ACC112 (cell line): ENCODE data around the gene TIGD3.

Experiments
- H2AFZ ChIP-seq: fragments of 200-600 bp; sonication (generic); one replicate; pipeline ENCODE4 v1.6.0; 2017; ENCODE audit warnings: antibody characterized with exemption, low read length; ENCODE audit not compliant: unreplicated experiment
- H3K27ac ChIP-seq: fragments of 200-600 bp; sonication (generic); 2 replicates; pipeline ENCODE4 v1.5.1; 2014; ENCODE audit warnings: low read depth, mild to moderate bottlenecking, antibody characterized with exemption, low read length, moderate library complexity
- H3K27me3 ChIP-seq: fragments of 200-600 bp; sonication (generic); 2 replicates; pipeline ENCODE4 v1.6.1; 2014; ENCODE audit warnings: mild to moderate bottlenecking, antibody characterized with exemption, low read length, moderate library complexity, mixed read lengths; ENCODE audit not compliant: insufficient read depth
- H3K36me3 ChIP-seq: fragments of 200-600 bp; sonication (generic); 2 replicates; pipeline ENCODE4 v1.6.1; 2016; ENCODE audit warnings: mild to moderate bottlenecking, antibody characterized with exemption, low read length, moderate library complexity, mixed read lengths; ENCODE audit not compliant: insufficient read depth
- H3K4me1 ChIP-seq: fragments of 200-600 bp; sonication (generic); one replicate; pipeline ENCODE4 v1.6.1; 2016; ENCODE audit warnings: low read length, mixed read lengths; ENCODE audit not compliant: insufficient read depth, unreplicated experiment, control insufficient read depth
- H3K4me3 ChIP-seq: fragments of 200-600 bp; sonication (generic); 2 replicates; pipeline ENCODE4 v1.5.1; 2014; ENCODE audit warnings: mild to moderate bottlenecking, low read depth, low read length
- H3K79me2 ChIP-seq: fragments of 200-600 bp; sonication (generic); one replicate; pipeline ENCODE4 v1.6.0; 2016; ENCODE audit warnings: low read length; ENCODE audit not compliant: control insufficient read depth, unreplicated experiment, insufficient read depth

The TIGD3 gene

DNA sequence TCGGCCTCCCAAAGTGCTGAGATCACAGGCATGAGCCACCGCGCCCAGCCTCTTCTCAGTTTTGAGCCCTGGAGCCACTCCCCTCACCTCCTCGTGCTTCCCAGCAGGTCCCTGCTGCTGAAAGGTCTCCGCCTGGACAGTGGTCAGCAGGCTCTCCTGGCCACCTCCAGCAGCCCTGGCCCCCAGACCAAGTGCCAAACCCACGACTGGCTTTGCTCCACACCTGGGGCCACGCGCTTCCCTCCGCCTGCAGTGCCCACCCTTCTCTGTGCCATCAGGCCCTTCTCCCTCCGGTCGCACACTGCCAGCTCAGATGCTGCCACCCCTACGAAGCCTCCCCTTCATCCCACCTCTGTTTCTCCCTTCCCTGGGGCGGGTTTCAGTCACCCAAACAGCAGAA, 44.7 kb downstream of the TIGD3 start:
- Histone ChIP-seq H3K4me3 (no peak overlapping the region), H3K27ac (no peak overlapping the region), H2AFZ (no peak overlapping the region), H3K4me1 (no peaks in the 10 kb centered on the region), H3K27me3 (no peaks in the 10 kb centered on the region), H3K79me2 (peaks cover 2% of the 10 kb centered on the region), H3K36me3 (no peaks in the 10 kb centered on the region; the same call in 1 of the 2 replicates)

GRCh38 chr11:65399845-65400244, 45.3 kb downstream of the TIGD3 start:
- no peak overlapping the region for H3K27ac ChIP-seq
- H3K4me3 ChIP-seq, result no peak overlapping the region
- no peak overlapping the region for H2AFZ ChIP-seq
- no peaks in the 10 kb centered on the region for H3K4me1 ChIP-seq
- H3K36me3 ChIP-seq, result peaks cover 4% of the 10 kb centered on the region
- peaks cover 2% of the 10 kb centered on the region for H3K79me2 ChIP-seq
- no peaks in the 10 kb centered on the region for H3K27me3 ChIP-seq

DNA sequence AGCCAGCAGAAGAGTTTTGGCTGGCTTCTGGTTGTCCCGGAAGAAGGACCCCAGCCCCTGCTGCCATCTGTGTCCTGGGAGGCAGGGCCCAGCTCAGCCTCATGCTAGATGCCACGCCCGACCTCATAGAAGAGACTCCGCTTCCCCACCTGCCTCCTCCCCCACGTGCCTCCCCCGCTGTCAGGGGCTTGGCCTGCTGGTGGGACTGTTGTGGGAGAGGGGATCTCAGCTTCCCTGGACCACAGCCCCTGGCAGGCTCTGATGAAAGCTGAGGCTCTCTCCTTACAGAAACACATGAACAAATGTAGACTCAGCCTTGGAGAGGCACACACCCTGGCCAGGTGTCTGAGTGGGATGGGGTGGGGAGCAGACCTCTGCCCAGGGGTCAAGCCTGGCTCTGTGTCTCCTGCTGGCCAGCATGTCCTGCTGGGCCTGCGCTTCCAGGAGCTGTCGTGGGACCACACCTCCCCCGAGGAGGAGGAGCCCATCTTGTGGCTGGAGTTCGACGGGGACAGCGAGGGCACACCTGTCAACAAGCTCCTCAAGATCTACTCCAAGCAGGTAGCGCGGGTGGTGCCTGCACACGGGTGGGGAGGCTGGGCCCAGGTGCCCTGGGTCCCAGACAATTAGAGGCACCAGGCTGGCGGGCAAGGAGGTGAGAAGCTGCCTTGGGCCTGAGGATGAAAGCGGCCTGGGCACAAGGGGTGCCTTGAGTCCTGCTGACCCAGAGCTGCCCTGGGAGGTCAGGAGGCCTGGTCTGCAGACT, 45.9 kb downstream of the TIGD3 start:
- no peak overlapping the region for H3K4me3 ChIP-seq

GRCh38 chr11:65401073-65401802, 46.7 kb downstream of the TIGD3 start:
- Histone ChIP-seq H3K27me3 (no peaks in the 10 kb centered on the region), H3K4me1 (no peaks in the 10 kb centered on the region), H3K36me3 (peaks cover 7% of the 10 kb centered on the region), H3K4me3 (no peak overlapping the region), H3K27ac (no peak overlapping the region), H3K79me2 (no peaks in the 10 kb centered on the region), H2AFZ (no peak overlapping the region)

More for the DNA sequence above, 45.9 kb downstream of the TIGD3 start:
- H3K27me3 ChIP-seq, result no peaks in the 10 kb centered on the region
- peaks cover 7% of the 10 kb centered on the region for H3K36me3 ChIP-seq
- H3K4me1 ChIP-seq, result no peaks in the 10 kb centered on the region
- peaks cover 2% of the 10 kb centered on the region for H3K79me2 ChIP-seq
- H2AFZ ChIP-seq, result no peak overlapping the region
- H3K27ac ChIP-seq, result no peak overlapping the region

- no peak overlapping the region for H3K4me3 ChIP-seq
- H3K27me3 ChIP-seq, result no peaks in the 10 kb centered on the region
- H3K4me1 ChIP-seq, result no peaks in the 10 kb centered on the region
- no peak overlapping the region for H3K27ac ChIP-seq
- H3K79me2 ChIP-seq, result no peaks in the 10 kb centered on the region
- no peak overlapping the region for H2AFZ ChIP-seq
- peaks cover 7% of the 10 kb centered on the region for H3K36me3 ChIP-seq
These were observed 47.3 kb downstream of the TIGD3 start for GRCh38 chr11:65401803-65402248.

- Histone ChIP-seq H3K79me2 (no peaks in the 10 kb centered on the region), H3K27me3 (no peaks in the 10 kb centered on the region), H3K4me3 (no peak overlapping the region), H2AFZ (no peak overlapping the region), H3K27ac (no peak overlapping the region), H3K36me3 (peaks cover 7% of the 10 kb centered on the region), H3K4me1 (no peaks in the 10 kb centered on the region)
These were observed 48.2 kb downstream of the TIGD3 start for GRCh38 chr11:65402790-65403189.

DNA sequence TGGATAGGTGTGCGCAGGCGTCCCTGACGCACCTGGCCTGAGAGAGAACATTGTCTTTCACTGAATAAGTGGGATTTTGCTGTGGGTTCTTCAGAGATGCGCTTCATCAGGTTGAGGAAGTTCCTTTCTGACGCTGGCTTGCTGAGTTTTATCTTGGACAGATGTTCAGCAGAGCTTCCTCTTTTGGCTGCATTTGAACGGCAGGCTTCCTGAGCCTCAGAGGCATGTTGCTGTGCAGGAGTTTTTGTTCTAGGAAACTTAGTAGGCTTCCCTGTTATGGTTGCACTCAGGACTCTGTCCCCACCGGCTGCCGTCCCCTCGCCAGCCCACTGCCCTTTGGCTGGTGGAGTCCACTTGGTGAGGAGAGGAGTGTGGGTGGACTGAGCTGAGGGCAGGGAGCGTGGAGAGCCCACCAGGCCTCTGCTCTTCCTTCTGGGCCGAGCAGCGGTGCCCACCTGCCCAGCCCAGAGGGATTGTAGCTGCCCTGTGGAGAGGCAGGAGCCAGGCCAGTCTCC, 49.1 kb downstream of the TIGD3 start:
- no peaks in the 10 kb centered on the region for H3K4me1 ChIP-seq
- no peaks in the 10 kb centered on the region for H3K27me3 ChIP-seq
- H3K36me3 ChIP-seq, result peaks cover 8% of the 10 kb centered on the region
- H3K27ac ChIP-seq, result no peak overlapping the region
- H2AFZ ChIP-seq, result no peak overlapping the region
- H3K4me3 ChIP-seq, result no peak overlapping the region
- H3K79me2 ChIP-seq, result no peaks in the 10 kb centered on the region

DNA sequence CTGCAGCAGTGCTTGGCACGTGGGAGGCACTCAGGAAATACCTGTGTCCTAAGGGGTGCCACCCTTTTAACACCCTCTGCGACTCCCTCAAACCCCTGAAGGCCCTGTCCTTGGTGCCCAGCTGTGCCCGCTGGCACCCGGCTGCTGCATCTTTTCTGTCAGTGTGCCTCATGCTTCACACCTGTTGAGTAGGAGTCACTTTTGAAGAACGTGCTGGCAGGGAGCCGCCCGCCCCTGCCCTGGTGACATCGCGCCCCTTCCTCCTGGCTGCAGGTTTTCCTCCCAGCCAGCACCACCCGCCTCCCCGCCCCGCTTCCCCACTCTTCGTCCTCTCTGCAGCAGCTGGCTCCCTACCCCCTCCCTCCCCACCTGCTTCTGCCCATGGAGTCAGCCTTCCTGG, 49.7 kb downstream of the TIGD3 start:
- Histone ChIP-seq H2AFZ (no peak overlapping the region), H3K4me3 (no peak overlapping the region), H3K36me3 (peaks cover 11% of the 10 kb centered on the region), H3K27me3 (no peaks in the 10 kb centered on the region), H3K79me2 (no peaks in the 10 kb centered on the region), H3K4me1 (no peaks in the 10 kb centered on the region), H3K27ac (no peak overlapping the region)

- Histone ChIP-seq H3K4me3 (no peak overlapping the region), H2AFZ (no peak overlapping the region), H3K27ac (no peak overlapping the region), H3K79me2 (no peaks in the 10 kb centered on the region), H3K4me1 (no peaks in the 10 kb centered on the region), H3K27me3 (no peaks in the 10 kb centered on the region), H3K36me3 (peaks cover 14% of the 10 kb centered on the region)
These were observed 50.2 kb downstream of the TIGD3 start for GRCh38 chr11:65404638-65405339.
